A673 (cell line): Measurements from ENCODE around the gene CBLB. TPM values are rescaled to one million over a fixed set of nuclear protein-coding genes. Genes with fewer than 3 reads are reported as not detected.

Experiments used
- BruUV-seq: library from RNA; stranded (reverse); fragments of 400-500 nt; replicated peaks from 2 replicates; lab custom pipeline; 2021; lab: Mats Ljungman, UMichigan
- CTCF ChIA-PET: fragments of 300-600 bp; sonication (Branson Sonifier 250); formaldehyde crosslinking; loops from one replicate; lab custom pipeline; 2022; ENCODE audit warnings: antibody characterized with exemption; lab: Charles Lee
- POLR2A ChIA-PET: fragments of 300-600 bp; sonication (Branson Sonifier 250); formaldehyde crosslinking; loops from one replicate; lab custom pipeline; 2022; ENCODE audit warnings: antibody characterized with exemption; ENCODE audit not compliant: low non-redundant PET; lab: Charles Lee
- DNase-seq: peaks from one replicate; pipeline ENCODE4 v3.0.0-alpha.2; 2015; ENCODE audit warnings: low spot score
- H3K27ac ChIP-seq: fragments of 200-600 bp; sonication (generic); 2 replicates; pipeline ENCODE4 v1.5.1; 2016; ENCODE audit warnings: mixed run types, low read depth, mild to moderate bottlenecking, mixed read lengths, antibody characterized with exemption, low read length; ENCODE audit not compliant: poor library complexity, severe bottlenecking
- H3K27me3 ChIP-seq: fragments of 200-600 bp; sonication (generic); replicated peaks from 2 replicates; pipeline ENCODE4 v1.6.1; 2017; ENCODE audit warnings: mixed run types, low read depth, mild to moderate bottlenecking, mixed read lengths, antibody characterized with exemption, low read length; ENCODE audit not compliant: insufficient read depth, poor library complexity
- H3K36me3 ChIP-seq: fragments of 200-600 bp; sonication (generic); 2 replicates; pipeline ENCODE4 v1.6.1; 2016; ENCODE audit warnings: mixed run types, mild to moderate bottlenecking, mixed read lengths, antibody characterized with exemption, low read length; ENCODE audit not compliant: insufficient read depth, poor library complexity, severe bottlenecking
- H3K4me1 ChIP-seq: fragments of 200-600 bp; sonication (generic); 2 replicates; pipeline ENCODE4 v1.6.1; 2017; ENCODE audit warnings: mixed run types, mild to moderate bottlenecking, mixed read lengths, antibody characterized with exemption, low read length; ENCODE audit not compliant: insufficient read depth, poor library complexity, severe bottlenecking
- H3K4me3 ChIP-seq: fragments of 200-600 bp; sonication (generic); 2 replicates; pipeline ENCODE4 v1.5.1; 2016; ENCODE audit warnings: low read depth, mixed run types, mild to moderate bottlenecking, mixed read lengths, low read length; ENCODE audit not compliant: poor library complexity, severe bottlenecking
- H3K9me3 ChIP-seq: fragments of 200-600 bp; sonication (generic); 2 replicates; pipeline ENCODE4 v1.6.1; 2016; ENCODE audit warnings: mixed run types, low read depth, mild to moderate bottlenecking, mixed read lengths, antibody characterized with exemption, low read length; ENCODE audit not compliant: poor library complexity, severe bottlenecking
- EZH2 ChIP-seq: fragments of 200-600 bp; sonication (generic); IDR thresholded peaks from 2 replicates; pipeline ENCODE4 v1.6.1; 2017; ENCODE audit warnings: borderline replicate concordance, low read depth, mild to moderate bottlenecking, mixed read lengths, antibody characterized with exemption, low read length; ENCODE audit not compliant: poor library complexity, severe bottlenecking
- intact Hi-C: fragments of 100-400 bp; cut with micrococcal nuclease; formaldehyde crosslinking; loops from one replicate; pipeline ENCODE4 v1.10.0; 2022; ENCODE audit not compliant: unreplicated experiment
- total RNA-seq: library from RNA; stranded (reverse); gene quantifications from 2 replicates; pipeline ENCODE4 v1.2.3, GENCODE V29; 2021
- TF ChIP-seq, protein P1 (sequence below): fragments of 300-800, 200-600 bp; sonication (generic); conservative IDR thresholded peaks from 2 replicates; pipeline ENCODE4 v1.5.1; 2017; ENCODE audit warnings: low read depth, mild to moderate bottlenecking, antibody characterized with exemption, low read length, moderate library complexity, mixed read lengths

CBLB gene
- total RNA-seq, 1 experiment from 2014 or later: 23.3 TPM

- TF ChIP-seq, protein P1, sequence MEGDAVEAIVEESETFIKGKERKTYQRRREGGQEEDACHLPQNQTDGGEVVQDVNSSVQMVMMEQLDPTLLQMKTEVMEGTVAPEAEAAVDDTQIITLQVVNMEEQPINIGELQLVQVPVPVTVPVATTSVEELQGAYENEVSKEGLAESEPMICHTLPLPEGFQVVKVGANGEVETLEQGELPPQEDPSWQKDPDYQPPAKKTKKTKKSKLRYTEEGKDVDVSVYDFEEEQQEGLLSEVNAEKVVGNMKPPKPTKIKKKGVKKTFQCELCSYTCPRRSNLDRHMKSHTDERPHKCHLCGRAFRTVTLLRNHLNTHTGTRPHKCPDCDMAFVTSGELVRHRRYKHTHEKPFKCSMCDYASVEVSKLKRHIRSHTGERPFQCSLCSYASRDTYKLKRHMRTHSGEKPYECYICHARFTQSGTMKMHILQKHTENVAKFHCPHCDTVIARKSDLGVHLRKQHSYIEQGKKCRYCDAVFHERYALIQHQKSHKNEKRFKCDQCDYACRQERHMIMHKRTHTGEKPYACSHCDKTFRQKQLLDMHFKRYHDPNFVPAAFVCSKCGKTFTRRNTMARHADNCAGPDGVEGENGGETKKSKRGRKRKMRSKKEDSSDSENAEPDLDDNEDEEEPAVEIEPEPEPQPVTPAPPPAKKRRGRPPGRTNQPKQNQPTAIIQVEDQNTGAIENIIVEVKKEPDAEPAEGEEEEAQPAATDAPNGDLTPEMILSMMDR: no peak
- TF ChIP-seq EZH2: no peak
- POLR2A ChIA-PET: no interaction called here
- Histone ChIP-seq H3K27ac (no peak overlapping the region), H3K36me3 (no peaks in the 10 kb centered on the region), H3K27me3 (no peaks in the 10 kb centered on the region), H3K4me1 (no peaks in the 10 kb centered on the region), H3K4me3 (no peak overlapping the region), H3K9me3 (no peaks in the 10 kb centered on the region)
- CTCF ChIA-PET: interaction anchor here (0.6 kb wide), 1 partner anchor 430 kb away, joined by 3 read pairs; no protein-coding TSS in a partner anchor
- intact Hi-C loops: no loop called here
- no peak for DNase-seq
- no TSS peak for BruUV-seq
Observed at GRCh38 chr3:105907777-105908176, 39.0 kb upstream of the CBLB start.

DNA sequence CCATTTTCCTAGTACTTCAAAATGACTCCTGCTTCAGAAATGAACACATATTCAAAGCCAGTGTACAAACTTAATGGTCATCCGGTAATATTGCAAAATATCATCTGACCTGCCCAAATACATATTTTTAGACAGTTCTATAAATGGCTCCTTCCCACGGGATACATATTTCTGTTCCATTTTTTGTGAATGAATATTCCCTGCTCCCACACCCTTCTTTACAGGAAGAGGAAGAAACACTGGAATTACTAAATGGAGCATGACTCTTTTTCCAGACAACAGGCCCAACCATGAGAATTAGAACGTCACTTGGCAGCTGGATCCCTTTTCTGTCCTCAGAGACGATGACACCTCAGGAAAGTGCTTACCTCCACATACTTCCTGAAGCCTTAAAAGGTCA lies 38.0 kb upstream of the CBLB start:
- Histone ChIP-seq H3K27ac (no peak overlapping the region), H3K36me3 (no peaks in the 10 kb centered on the region), H3K9me3 (no peaks in the 10 kb centered on the region), H3K27me3 (no peaks in the 10 kb centered on the region), H3K4me1 (no peaks in the 10 kb centered on the region), H3K4me3 (no peak overlapping the region)
- intact Hi-C loops: no loop called here
- ChIA-PET CTCF (no interaction called here), POLR2A (no interaction called here)
- no peak for DNase-seq
- TF ChIP-seq, protein P1: no peak
- TF ChIP-seq EZH2: no peak
- no TSS peak for BruUV-seq

DNA sequence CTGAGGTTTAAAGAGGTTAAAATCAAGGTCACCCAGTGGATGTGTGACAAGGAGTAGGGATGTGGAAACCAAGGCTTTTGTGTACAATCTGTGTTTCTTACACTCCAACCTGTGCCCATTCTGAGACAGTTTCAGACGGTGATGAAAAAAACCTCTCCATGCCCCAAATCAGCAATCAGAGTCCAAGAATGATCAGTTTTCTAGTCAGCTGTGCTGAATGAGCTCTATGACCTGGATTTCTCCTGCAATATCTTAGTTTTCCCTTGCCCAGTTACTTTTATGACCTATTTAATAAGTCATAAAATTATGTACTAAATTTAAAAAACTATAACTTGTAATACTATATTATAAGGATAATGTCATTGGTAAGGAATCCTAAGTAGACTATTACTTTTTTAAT lies 37.5 kb upstream of the CBLB start:
- POLR2A ChIA-PET: no interaction called here
- CTCF ChIA-PET: no interaction called here
- TF ChIP-seq, protein P1: no peak
- TF ChIP-seq EZH2: no peak

More for the DNA sequence above, 37.5 kb upstream of the CBLB start:
- no peaks in the 10 kb centered on the region for H3K27me3 ChIP-seq
- no TSS peak for BruUV-seq
- intact Hi-C loops: no loop called here
- no peaks in the 10 kb centered on the region for H3K9me3 ChIP-seq
- no peaks in the 10 kb centered on the region for H3K4me1 ChIP-seq
- H3K36me3 ChIP-seq: no peaks in the 10 kb centered on the region
- H3K4me3 ChIP-seq: no peak overlapping the region
- no peak for DNase-seq
- H3K27ac ChIP-seq: no peak overlapping the region
